HepG2 (cell line): ENCODE results near the gene CD93. TPM values are rescaled to one million over a fixed set of nuclear protein-coding genes. Genes with fewer than 3 reads are reported as not detected.

Experiments used
- ATAC-seq: fragments of 200-7000 bp; cut with Tn5 transposase; 3 replicates; pipeline ENCODE4 v1.9.1; 2020; ENCODE audit warnings: mild to moderate bottlenecking, moderate library complexity
- BruUV-seq: library from RNA; stranded (reverse); fragments of 400-500 nt; replicated peaks from 2 replicates; lab custom pipeline; 2021; lab: Mats Ljungman, UMichigan
- CTCF ChIA-PET: fragments of 300-600 bp; formaldehyde crosslinking; extraction: SDS; loops from one replicate; lab custom pipeline; 2021; ENCODE audit warnings: low total read pairs, inconsistent platforms, low intra/inter-chr PET ratio; lab: Yijun Ruan, JAX
- POLR2A ChIA-PET: fragments of 350-600 bp; sonication (Branson Sonifier 250); formaldehyde crosslinking; loops from one replicate; lab custom pipeline; 2020; ENCODE audit warnings: antibody characterized with exemption, inconsistent platforms; lab: Yijun Ruan, JAX
- DNase-seq: peaks from one replicate; pipeline ENCODE4 v3.0.0-alpha.2; 2015; ENCODE audit warnings: low spot score
- FAIRE-seq: peaks from 3 replicates; lab custom pipeline; 2011; peaks lifted over from hg19 to GRCh38; lab: Jason Lieb, UNC
- H2AFZ ChIP-seq: one replicate; pipeline ENCODE4 v1.6.1; 2011; ENCODE audit warnings: low read length, inconsistent platforms
- H3K27ac ChIP-seq: fragments of 300-600 bp; 3 replicates; pipeline ENCODE4 v1.8.0; 2011; ENCODE audit warnings: mixed run types, mild to moderate bottlenecking, mixed read lengths, low read length, inconsistent platforms; ENCODE audit not compliant: insufficient read depth; ENCODE audit errors: extremely low read length
- H3K27me3 ChIP-seq, 2 experiments: fragments of 200-600 bp in 1 of 2; 2 replicates in 1 of 2; 3 replicates in 1 of 2; pipeline versions ENCODE4 v1.6.0 to v1.8.0; 2011; ENCODE audit warnings: low read length in 2 of 2, mild to moderate bottlenecking in 2 of 2, moderate library complexity in 2 of 2, inconsistent platforms in 1 of 2; ENCODE audit not compliant: insufficient read depth in 2 of 2, control insufficient read depth in 1 of 2
- H3K36me3 ChIP-seq, 2 experiments: fragments of 200-600 bp in 1 of 2; replicated peaks in 1 of 2; 2 replicates in 1 of 2; 3 replicates in 1 of 2; pipeline versions ENCODE4 v1.5.1 to v1.8.0; 2011; ENCODE audit warnings: low read length in 2 of 2, inconsistent platforms in 1 of 2; ENCODE audit not compliant: insufficient read depth in 2 of 2, control insufficient read depth in 1 of 2
- H3K4me1 ChIP-seq: 2 replicates; pipeline ENCODE4 v1.5.1; 2012; ENCODE audit warnings: low read length, inconsistent platforms; ENCODE audit not compliant: insufficient read depth
- H3K4me2 ChIP-seq: 2 replicates; pipeline ENCODE4 v1.6.0; 2011; ENCODE audit warnings: low read depth, low read length, inconsistent platforms
- H3K4me3 ChIP-seq, 3 experiments: fragments of 200-600 bp in 1 of 3; sonication (generic), shearing (Covaris generic) in 1 of 3; replicated peaks in 1 of 3; 2 replicates each; pipeline ENCODE4 v1.5.1; 2011 to 2016; ENCODE audit warnings: low read length in 3 of 3, inconsistent platforms in 2 of 3, low read depth in 2 of 3, mild to moderate bottlenecking in 2 of 3, control low read depth in 1 of 3, mixed read lengths in 1 of 3; ENCODE audit not compliant: insufficient read depth in 1 of 3
- H3K79me2 ChIP-seq: one replicate; pipeline ENCODE4 v1.6.1; 2011; ENCODE audit warnings: low read length, inconsistent platforms; ENCODE audit not compliant: insufficient read depth
- H3K9ac ChIP-seq: 2 replicates; pipeline ENCODE4 v1.6.0; 2011; ENCODE audit warnings: mild to moderate bottlenecking, low read depth, low read length, inconsistent platforms; ENCODE audit not compliant: insufficient read depth
- H3K9me3 ChIP-seq: 2 replicates; pipeline ENCODE4 v1.5.1; 2012; ENCODE audit warnings: mild to moderate bottlenecking, low read length
- H4K20me1 ChIP-seq: 2 replicates; pipeline ENCODE4 v1.6.0; 2011; ENCODE audit warnings: inconsistent platforms, mild to moderate bottlenecking, low read length, moderate library complexity; ENCODE audit not compliant: insufficient read depth
- CENPBD1 ChIP-seq: sonication (generic); formaldehyde crosslinking; IDR thresholded peaks from 2 replicates; pipeline ENCODE4 v1.8.0; 2022; ENCODE audit warnings: missing genetic modification reagents, low read depth, mild to moderate bottlenecking, borderline replicate concordance
- FOXO4 ChIP-seq: sonication (generic); formaldehyde crosslinking; conservative IDR thresholded peaks from 2 replicates; pipeline ENCODE4 v1.8.1; 2023; ENCODE audit warnings: missing genetic modification reagents
- FOXP1 ChIP-seq, 2 experiments: fragments of 450-650 bp in 1 of 2; IDR thresholded peaks; 2 replicates each; pipeline ENCODE4 v1.6.1; 2017 to 2018; ENCODE audit warnings: antibody characterized with exemption in 1 of 2
- MAFF ChIP-seq: IDR thresholded peaks from 2 replicates; pipeline ENCODE4 v1.6.1; 2011; ENCODE audit warnings: low read depth, low read length, improper control_type of control experiment
- MAFK ChIP-seq, 2 experiments: IDR thresholded peaks in 1 of 2; conservative IDR thresholded peaks in 1 of 2; 2 replicates each; pipeline ENCODE4 v1.6.1; 2011; ENCODE audit warnings: improper control_type of control experiment in 2 of 2, low read length in 2 of 2
- NFIC ChIP-seq: IDR thresholded peaks from 2 replicates; pipeline ENCODE4 v1.6.1; 2012; ENCODE audit warnings: mild to moderate bottlenecking, low read length, inconsistent platforms
- ZKSCAN8 ChIP-seq: IDR thresholded peaks from 2 replicates; pipeline ENCODE4 v1.6.1; 2016; ENCODE audit warnings: borderline replicate concordance, missing genetic modification reagents, missing compliant biosample characterization
- ZNF503 ChIP-seq: sonication (generic); formaldehyde crosslinking; IDR thresholded peaks from 2 replicates; pipeline ENCODE4 v1.4.0; 2020; ENCODE audit warnings: missing genetic modification reagents
- ZNF839 ChIP-seq: sonication (generic); formaldehyde crosslinking; IDR thresholded peaks from 2 replicates; pipeline ENCODE4 v1.4.0; 2020; ENCODE audit warnings: missing genetic modification reagents, mild to moderate bottlenecking, borderline replicate concordance
- WGBS: methylation state at CpG from one replicate; pipeline ENCODE4 v1.1.6; 2017; ENCODE audit warnings: low lambda C conversion rate; 5-methylcytosine and 5-hydroxymethylcytosine counted together
- in situ Hi-C: cut with HindIII; loops from 2 replicates; pipeline ENCODE4 v1.10.0; 2017; ENCODE audit warnings: low pct_unique_long_range_greater_than_20kb; ENCODE audit not compliant: extremely low pct_ligation_motif_present
- intact Hi-C: fragments of 100-400 bp; cut with micrococcal nuclease; formaldehyde crosslinking; loops from one replicate; pipeline ENCODE4 v1.10.0; 2022; ENCODE audit not compliant: unreplicated experiment
- polyA plus RNA-seq, 8 experiments: library from polyadenylated mRNA; depleted of rRNA in 3 of 8; stranded (reverse) in 7 of 8; unstranded in 1 of 8; fragments of >200 nt; fragmentation: Illumina TruSeq in 4 of 8; extraction: Trizol in 4 of 8; gene quantifications; 2 replicates each; pipeline versions ENCODE4 v1.2.1 to v1.2.3, GENCODE V29; 2011 to 2016; ENCODE audit warnings: low read depth in 4 of 8, missing spikeins in 1 of 8, mixed read lengths in 1 of 8; ENCODE audit not compliant: insufficient read depth in 1 of 8
- total RNA-seq, 5 experiments: library from RNA; depleted of rRNA; stranded (reverse); fragments of >200 nt; fragmentation: Illumina TruSeq; extraction: Trizol; gene quantifications; 2 replicates each; pipeline ENCODE4 v1.2.3, GENCODE V29; 2016; ENCODE audit warnings: low read depth in 1 of 5
- TF ChIP-seq, protein P1 (sequence below): conservative IDR thresholded peaks from 2 replicates; pipeline ENCODE4 v1.6.1; 2018; ENCODE audit warnings: missing genetic modification reagents

CD93 gene
- total and polyA plus RNA-seq, 2 of the 13 experiments (the other 11 are each of a cell fraction or from before 2014, with no cell fraction given), result not detected

DNA sequence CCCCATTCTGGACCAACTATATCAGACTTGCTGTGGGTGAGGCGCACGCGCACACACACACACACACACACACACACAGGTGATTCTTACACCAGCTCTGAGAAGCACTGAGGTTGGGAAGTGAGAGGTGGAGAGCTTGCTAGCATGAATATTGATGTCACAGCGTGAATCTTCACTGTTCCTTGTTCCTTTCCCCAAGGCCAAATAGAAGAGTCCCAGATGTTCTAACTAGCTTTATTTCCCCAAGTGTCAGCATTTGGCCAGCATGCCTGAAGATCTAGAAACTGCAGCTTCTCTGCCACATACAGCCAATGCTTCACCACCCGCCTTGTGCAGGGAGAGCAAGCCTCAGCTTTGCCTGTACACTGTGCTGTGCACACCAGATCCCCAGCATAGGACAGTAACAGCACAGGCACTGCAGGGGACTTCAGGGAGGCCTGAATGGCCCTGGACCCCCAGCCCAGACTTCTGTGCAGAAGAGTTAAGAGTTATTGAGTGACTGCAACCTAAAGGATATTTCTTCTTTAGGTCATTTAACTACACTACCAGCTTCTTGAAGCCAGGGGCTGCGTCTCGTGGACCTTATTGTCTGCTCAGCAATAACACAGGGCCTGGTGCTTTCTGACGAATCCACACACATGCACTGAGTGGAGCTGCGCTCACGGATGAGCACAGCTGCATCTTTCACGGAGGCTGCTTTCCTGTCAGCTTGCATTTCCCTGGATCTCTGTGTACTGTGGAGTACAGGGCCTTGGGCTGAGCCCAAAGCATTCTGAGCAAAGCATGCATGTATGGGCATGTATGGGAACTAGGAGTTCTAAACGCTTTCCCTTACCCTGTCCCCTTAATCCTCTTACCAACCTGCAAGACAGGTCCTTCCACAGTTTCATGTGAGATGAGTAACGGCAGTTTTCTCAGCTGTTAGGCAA lies 13.9 kb upstream of the CD93 start:
- TF ChIP-seq FOXP1 (IDR thresholded peaks at IDR 0.05), result no peak
- no peak for TF ChIP-seq FOXP1 (CRISPR knock-in tag; IDR thresholded peaks at IDR 0.05)
- no peak for TF ChIP-seq CENPBD1 (CRISPR knock-in tag)
- TF ChIP-seq ZKSCAN8 (CRISPR knock-in tag), result no peak
- TF ChIP-seq NFIC, result no peak
- TF ChIP-seq ZNF503 (CRISPR knock-in tag), result no peak
- peak; percentile 75 for TF ChIP-seq MAFF
- no peak for TF ChIP-seq ZNF839 (CRISPR knock-in tag)
- TF ChIP-seq FOXO4 (CRISPR knock-in tag), result no peak
- TF ChIP-seq, protein P1, sequence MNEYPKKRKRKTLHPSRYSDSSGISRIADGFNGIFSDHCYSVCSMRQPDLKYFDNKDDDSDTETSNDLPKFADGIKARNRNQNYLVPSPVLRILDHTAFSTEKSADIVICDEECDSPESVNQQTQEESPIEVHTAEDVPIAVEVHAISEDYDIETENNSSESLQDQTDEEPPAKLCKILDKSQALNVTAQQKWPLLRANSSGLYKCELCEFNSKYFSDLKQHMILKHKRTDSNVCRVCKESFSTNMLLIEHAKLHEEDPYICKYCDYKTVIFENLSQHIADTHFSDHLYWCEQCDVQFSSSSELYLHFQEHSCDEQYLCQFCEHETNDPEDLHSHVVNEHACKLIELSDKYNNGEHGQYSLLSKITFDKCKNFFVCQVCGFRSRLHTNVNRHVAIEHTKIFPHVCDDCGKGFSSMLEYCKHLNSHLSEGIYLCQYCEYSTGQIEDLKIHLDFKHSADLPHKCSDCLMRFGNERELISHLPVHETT (CRISPR knock-in tag), result no peak
- peak; percentile 79 to 87 for TF ChIP-seq MAFK (conservative IDR thresholded peaks at IDR 0.05 in 1 of 2, IDR thresholded peaks at IDR 0.05 in 1 of 2; ENCODE audit: low read length in 2 of 2)
- intact Hi-C loops (no loop called here), in situ Hi-C loops (no loop called here)
- no peak overlapping the region for H3K27ac ChIP-seq
- no peak for DNase-seq
- WGBS, result 23% methylated on average over 13 of the region's 13 CpGs
- no peak overlapping the region for H2AFZ ChIP-seq
- H3K36me3 ChIP-seq, result no peaks in the 10 kb centered on the region
- H3K4me2 ChIP-seq, result no peak overlapping the region
- H3K9me3 ChIP-seq, result no peaks in the 10 kb centered on the region
- no peak for ATAC-seq
- H4K20me1 ChIP-seq, result no peaks in the 10 kb centered on the region
- peaks cover 0 to 24% of the 10 kb centered on the region in 2 experiments; a peak in 2 of 5 replicates for H3K27me3 ChIP-seq
- no peaks in the 10 kb centered on the region for H3K79me2 ChIP-seq
- no peak overlapping the region for H3K4me3 ChIP-seq
- no peak for FAIRE-seq
- ChIA-PET POLR2A (interaction anchor here (0.6 kb wide), 1 partner anchor 208 kb away, joined by 3 read pairs; no protein-coding TSS in a partner anchor), CTCF (no interaction called here)
- no peaks in the 10 kb centered on the region for H3K4me1 ChIP-seq
- no TSS peak for BruUV-seq
- no peak overlapping the region for H3K9ac ChIP-seq
